GM19455 (cell line): ENCODE measurements around the gene PADI2.

Experiments used
- ATAC-seq: cut with Tn5 transposase; IDR thresholded peaks from one replicate; pipeline ENCODE4 v1.9.1; 2021; ENCODE audit not compliant: unreplicated experiment

PADI2 gene

DNA sequence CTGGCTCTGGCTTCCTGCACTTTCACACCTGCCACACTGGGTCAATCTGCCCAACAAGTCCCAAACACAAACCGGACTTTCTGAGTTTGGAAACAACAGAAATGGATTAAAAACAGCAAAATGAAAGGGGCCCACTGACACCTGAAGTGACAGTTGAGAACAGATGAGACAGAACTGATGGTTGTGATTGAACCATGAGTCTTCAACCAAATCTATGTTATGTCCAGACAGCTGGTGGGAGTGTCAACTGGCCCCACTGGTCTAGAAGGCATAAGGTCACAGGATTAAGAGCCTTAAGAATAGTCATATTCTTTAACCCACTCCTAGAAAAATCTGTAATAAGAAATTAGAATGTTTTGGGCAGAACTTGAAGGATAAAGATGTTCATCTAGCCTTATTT is 94.5 kb downstream of the PADI2 start:
- no peak for ATAC-seq

DNA sequence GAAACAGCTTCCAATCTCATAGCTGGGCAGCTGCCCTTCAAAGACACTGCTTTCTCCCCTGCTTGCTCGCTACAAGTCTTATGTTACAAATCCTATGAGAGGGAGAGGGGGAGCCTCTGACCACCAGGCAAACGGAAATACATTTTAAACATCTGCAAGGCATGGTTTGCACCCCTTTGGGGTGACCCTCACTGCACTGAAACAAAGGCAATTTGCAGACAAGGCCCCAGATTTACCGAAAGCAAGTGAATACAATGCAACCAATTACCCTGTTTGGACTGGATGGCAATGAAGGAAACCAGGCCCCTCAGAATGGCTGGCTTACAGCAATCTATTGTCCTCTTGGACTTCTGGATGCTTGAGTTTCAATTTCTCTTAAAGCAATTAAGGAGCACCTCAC is 95.7 kb downstream of the PADI2 start:
- ATAC-seq, result no peak

DNA sequence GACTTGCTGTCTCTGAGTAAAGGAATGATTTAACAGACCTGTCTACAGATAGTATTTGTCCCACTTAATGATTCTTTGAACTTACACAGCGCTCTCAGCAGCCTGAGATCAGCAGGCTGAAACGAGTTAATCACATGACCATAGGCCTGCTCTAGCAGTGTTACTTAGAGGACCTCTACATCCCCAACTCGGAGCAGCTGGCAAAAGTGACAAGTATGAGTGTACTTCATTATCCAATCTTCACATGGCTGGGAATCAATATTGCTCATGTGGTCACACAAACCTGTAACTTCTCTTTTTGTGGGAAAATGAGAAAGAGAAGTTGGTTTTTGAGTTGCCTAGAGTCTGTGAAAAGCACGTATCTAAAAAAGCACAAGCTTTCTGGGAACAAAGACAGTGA is 96.1 kb downstream of the PADI2 start:
- ATAC-seq, result no peak

DNA sequence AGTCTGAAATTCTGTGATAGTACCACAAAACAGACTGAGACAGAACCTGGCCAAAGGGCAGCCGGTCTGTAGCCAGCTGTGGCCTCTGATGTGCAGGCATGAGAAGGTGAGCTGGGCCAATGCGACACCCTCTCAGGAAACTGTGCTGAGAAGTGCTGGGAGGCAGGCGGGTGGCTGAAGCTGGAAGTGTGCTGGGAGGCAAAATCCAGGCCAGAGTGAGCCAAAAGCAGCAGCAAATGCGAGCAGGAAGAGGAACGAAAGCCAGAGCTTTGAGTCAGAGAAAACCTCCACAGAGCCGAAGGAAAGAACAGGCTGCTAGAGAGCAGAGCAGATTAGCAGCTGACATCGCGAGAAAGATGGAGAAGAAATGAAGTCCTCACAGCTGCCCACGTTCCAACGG is 97.4 kb downstream of the PADI2 start:
- no peak for ATAC-seq

DNA sequence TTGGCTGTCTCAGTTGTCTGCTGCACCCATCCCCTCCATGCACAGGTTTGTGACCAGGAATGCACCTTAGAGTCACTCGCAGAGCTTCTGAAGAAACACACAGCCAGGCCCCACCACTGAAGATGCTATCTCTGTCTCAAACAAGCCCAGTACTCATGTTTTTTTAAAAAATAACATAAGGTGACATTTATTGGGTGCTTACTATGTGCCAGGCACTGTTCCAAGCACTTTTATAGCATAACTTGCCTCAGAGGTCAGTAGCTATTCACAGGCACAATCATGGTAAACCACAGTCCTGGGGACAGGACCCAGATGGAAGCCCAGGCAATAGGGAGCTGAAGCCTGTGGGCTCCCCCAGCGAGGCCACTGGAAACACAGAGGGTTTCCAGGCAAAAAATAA is 98.7 kb downstream of the PADI2 start:
- ATAC-seq, result no peak

DNA sequence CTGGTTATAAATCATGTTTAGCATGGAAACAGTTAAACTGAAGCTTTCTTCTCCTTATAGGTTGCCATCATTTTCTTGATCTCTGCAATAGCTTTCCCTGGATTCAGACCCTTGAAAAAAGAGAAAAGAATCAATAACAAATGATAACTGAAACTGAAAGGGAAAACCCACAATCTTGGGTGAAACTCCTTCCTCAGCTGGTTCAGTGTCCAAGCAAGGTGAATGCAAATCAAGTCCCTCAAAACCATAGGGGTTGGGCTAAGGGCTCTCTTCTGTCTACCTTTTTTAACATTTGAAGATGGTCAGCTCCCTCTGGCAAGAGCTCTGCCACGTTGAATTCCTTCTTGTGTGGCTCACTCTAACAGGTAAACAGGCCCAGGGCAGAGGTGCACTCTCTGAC is 100.4 kb downstream of the PADI2 start:
- no peak for ATAC-seq

DNA sequence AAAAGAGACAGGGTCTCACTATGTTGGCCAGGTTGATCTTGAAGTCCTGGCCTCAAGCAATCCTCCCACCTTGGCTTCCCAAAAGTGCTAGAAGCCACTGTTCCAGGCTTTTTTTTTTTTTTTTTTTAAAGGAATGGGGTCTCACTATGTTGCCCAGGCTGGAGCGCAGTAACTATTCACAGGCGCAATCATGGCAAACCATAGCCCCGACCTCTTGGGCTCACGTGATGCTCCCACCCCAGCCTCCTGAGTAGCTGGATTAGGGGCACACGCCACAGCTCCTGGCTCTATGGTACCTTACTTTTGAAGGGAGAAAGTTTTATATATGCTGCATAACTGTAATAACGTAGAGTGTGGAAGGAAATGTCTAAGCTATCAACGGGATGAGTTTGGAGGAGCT is 101.8 kb downstream of the PADI2 start:
- no peak for ATAC-seq
